ENCODE measurements around the gene C1orf174.

The C1orf174 gene

DNA sequence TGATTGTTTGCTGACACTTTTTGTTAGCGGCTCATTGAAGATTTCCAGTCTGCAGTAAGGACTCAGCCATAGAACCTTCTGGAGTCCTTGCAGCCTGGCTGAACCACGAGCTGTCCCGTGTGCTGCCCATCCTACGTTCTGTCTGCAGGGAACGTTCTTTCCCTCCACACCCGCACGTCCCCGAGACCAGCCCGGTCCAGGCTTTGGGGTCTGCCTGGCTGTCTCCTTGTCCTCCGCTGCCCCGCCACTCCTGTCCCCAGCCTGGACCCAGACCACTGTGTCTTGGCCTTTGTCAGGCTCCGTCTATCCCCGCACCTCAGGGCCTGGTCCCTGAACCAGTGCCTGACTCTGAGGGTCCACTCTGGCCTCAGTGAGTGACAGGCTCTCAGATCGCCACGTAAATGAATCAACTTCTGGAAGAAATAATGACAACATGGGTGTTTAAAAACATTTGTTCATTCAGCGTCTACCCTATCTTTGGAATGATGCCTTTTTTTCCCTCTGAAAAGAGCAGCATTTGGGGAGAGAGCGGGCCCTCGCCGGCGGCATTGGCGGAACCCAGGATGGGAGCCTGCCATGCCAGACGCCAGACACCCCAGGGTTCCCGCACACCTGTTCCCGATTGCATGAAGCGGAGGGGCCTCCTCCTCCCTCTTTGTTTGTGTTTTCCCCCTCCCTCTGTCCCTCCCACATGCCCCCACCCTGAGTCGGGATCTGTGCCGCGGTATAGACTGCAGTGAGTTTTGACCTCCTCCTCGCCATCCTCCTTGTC is 43.9 kb upstream of the C1orf174 start:
- peaks cover 0 to 76% of the 10 kb centered on the region in 2 donors for H3K27me3 ChIP-seq
- DNase-seq = no peak
- TF ChIP-seq, protein P1, sequence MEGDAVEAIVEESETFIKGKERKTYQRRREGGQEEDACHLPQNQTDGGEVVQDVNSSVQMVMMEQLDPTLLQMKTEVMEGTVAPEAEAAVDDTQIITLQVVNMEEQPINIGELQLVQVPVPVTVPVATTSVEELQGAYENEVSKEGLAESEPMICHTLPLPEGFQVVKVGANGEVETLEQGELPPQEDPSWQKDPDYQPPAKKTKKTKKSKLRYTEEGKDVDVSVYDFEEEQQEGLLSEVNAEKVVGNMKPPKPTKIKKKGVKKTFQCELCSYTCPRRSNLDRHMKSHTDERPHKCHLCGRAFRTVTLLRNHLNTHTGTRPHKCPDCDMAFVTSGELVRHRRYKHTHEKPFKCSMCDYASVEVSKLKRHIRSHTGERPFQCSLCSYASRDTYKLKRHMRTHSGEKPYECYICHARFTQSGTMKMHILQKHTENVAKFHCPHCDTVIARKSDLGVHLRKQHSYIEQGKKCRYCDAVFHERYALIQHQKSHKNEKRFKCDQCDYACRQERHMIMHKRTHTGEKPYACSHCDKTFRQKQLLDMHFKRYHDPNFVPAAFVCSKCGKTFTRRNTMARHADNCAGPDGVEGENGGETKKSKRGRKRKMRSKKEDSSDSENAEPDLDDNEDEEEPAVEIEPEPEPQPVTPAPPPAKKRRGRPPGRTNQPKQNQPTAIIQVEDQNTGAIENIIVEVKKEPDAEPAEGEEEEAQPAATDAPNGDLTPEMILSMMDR (IDR thresholded peaks at IDR 0.05) = no peak
- H3K27ac ChIP-seq = no peak overlapping the region
- intact Hi-C loops (cut with DNase I; ENCODE audit: low total_unique reads) = no loop called here
- no peak overlapping the region for H3K4me3 ChIP-seq
- no peaks in the 10 kb centered on the region for H3K9me3 ChIP-seq
- H3K36me3 ChIP-seq = no peaks in the 10 kb centered on the region
- no peaks in the 10 kb centered on the region for H3K4me1 ChIP-seq

DNA sequence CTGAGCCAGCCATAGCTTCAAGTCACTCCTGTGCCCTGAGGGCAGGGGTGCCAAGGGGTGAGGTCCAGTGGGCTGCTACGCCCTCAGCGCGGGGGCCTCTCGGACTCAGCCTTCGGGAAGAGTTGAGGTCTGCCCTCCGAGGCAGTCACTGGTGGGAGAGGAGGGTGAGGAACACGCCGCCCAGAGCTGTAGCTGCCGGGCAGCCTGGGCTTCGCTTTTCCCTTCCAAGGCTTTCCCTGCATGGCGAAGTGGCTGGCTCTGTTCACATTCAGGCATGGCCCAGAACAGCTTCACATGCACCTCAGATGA is 43.0 kb upstream of the C1orf174 start:
- TF ChIP-seq, protein P1 (IDR thresholded peaks at IDR 0.05) = no peak
- Histone ChIP-seq H3K9me3 (peaks cover 0 to 2% (median 0%) of the 10 kb centered on the region in 3 donors), H3K4me3 (no peak overlapping the region), H3K27me3 (peaks cover 0 to 70% of the 10 kb centered on the region in 2 donors), H3K27ac (no peak overlapping the region), H3K36me3 (no peaks in the 10 kb centered on the region), H3K4me1 (no peaks in the 10 kb centered on the region)
- intact Hi-C loops (cut with DNase I; ENCODE audit: low total_unique reads) = no loop called here
- DNase-seq = no peak

DNA sequence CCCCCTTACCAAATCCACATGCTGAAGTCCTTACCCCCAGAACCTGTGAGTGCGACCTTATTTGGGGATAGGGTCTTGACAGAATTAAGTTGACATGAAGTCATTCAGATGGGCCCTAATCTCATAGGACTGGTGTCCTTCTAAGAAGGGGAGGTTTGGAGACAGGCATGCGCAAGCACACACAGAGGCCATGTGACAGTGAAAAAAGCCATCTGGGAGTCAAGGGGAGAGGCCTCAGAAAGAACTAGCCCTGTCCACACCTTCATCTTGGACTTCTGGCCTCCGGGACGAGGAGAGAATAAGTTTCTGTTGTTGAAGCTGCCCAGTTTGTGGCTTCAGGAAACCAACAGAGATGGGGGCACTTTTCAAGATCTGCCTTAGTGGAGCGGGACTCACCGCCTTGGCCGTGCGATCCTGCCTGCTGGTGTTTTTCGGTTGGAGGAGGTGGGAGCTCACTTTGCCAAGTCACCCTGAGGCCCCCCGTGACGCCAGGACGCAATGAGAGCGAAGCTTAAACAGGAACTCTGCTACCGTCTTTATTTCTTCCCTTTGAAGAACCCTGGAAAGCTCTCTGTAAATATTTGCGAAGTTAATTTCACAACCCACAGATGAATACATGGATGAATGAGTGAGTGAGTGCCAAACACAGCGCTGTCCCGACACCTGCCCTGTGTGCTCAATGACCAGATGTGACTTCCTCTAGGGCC is 42.5 kb upstream of the C1orf174 start:
- H3K27me3 ChIP-seq = peaks cover 0 to 65% of the 10 kb centered on the region in 2 donors
- no peaks in the 10 kb centered on the region for H3K36me3 ChIP-seq
- no peak overlapping the region for H3K27ac ChIP-seq
- TF ChIP-seq, protein P1 (IDR thresholded peaks at IDR 0.05) = no peak
- DNase-seq = no peak
- H3K9me3 ChIP-seq = peaks cover 0 to 7% (median 3%) of the 10 kb centered on the region in 3 donors
- H3K4me1 ChIP-seq = no peaks in the 10 kb centered on the region
- no peak overlapping the region for H3K4me3 ChIP-seq
- intact Hi-C loops (cut with DNase I; ENCODE audit: low total_unique reads) = no loop called here

DNA sequence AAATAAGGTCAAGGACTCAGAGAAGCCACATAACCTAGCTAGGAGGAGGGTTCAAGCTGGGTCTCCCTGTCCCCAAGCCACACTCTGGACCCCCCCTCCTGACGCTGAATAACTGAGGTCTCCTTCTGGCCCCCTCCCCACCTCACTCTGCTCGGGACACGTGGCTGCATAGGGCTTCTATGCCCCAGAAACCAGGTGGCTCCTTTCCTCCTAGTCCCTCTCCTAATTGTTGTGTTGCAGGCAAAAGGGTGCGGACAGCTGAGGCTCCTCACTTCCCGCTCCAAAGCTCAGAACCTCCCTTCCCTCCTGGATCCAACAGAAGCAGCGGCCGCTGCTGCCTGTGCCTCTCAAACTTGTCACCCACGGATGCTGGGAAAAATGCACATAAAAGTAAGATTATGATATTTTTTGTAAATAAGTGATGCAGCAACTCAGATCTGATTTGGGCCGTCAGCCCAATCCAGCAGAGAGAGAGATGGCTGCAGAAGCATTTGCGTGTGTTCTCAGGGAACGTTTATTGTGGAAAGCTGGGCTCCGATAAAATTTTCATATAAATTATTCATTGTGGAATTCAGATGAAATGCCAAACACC is 40.8 kb upstream of the C1orf174 start:
- no peak overlapping the region for H3K4me3 ChIP-seq
- intact Hi-C loops (cut with DNase I; ENCODE audit: low total_unique reads) = no loop called here
- TF ChIP-seq, protein P1 (IDR thresholded peaks at IDR 0.05) = no peak
- peaks cover 0 to 12% (median 11%) of the 10 kb centered on the region in 3 donors for H3K9me3 ChIP-seq
- H3K4me1 ChIP-seq = no peaks in the 10 kb centered on the region
- H3K27me3 ChIP-seq = peaks cover 0 to 50% of the 10 kb centered on the region in 2 donors
- no peak for DNase-seq
- H3K27ac ChIP-seq = no peak overlapping the region
- H3K36me3 ChIP-seq = no peaks in the 10 kb centered on the region

DNA sequence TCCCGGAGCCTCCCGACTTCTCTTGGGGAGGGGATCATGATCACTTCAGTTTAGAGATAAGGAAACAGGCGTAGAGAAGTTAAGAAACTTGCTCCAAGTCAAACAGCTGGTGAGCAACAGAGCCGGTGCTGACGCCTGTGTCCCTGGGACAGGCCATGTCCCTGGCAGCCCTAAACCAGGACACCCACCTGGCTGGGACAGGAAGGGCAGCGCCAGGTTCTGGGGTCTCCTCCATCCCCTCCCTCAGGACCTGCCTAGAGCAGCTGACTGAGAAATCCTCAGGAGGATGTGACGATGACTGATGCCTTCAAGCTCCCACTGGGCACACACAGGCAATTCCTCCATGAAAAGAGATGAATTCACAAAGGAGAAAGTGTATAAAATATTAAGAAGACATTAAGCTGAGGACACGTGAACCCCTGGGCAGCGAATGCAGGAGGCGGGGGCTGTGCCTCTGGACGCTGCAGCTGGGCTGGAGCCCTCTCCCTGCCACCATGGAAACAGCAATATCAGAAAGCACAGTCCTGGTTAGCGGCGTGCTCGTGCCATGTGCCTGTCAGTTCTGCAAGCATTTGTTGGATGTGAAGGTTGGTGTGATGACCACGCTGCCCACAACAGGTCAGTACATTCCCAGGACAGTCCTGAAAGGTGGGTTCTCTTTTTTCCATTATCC is 40.1 kb upstream of the C1orf174 start:
- H3K27me3 ChIP-seq = peaks cover 0 to 49% of the 10 kb centered on the region in 2 donors
- DNase-seq = no peak
- H3K36me3 ChIP-seq = no peaks in the 10 kb centered on the region
- TF ChIP-seq, protein P1 (IDR thresholded peaks at IDR 0.05) = no peak
- no peak overlapping the region for H3K4me3 ChIP-seq
- intact Hi-C loops (cut with DNase I; ENCODE audit: low total_unique reads) = no loop called here
- H3K4me1 ChIP-seq = no peaks in the 10 kb centered on the region
- H3K27ac ChIP-seq = no peak overlapping the region
- peaks cover 0 to 12% (median 11%) of the 10 kb centered on the region in 3 donors for H3K9me3 ChIP-seq

Measured in tibial artery (tissue), 4 donors.